GM23338 (cell line): Measurements from ENCODE around the gene RXFP2. TPM values are rescaled to one million over a fixed set of nuclear protein-coding genes. Genes with fewer than 3 reads are reported as not detected.

Experiments
- ATAC-seq: fragments of 200-7000 bp; cut with Tn5 transposase; 3 replicates; pipeline ENCODE4 v1.9.1; 2020
- DNase-seq: peaks from one replicate; pipeline ENCODE4 v3.0.0-alpha.2; 2015; ENCODE audit warnings: low spot score
- H2AFZ ChIP-seq: fragments of 200-600 bp; sonication (generic); 2 replicates; pipeline ENCODE4 v1.8.0; 2016; ENCODE audit warnings: antibody characterized with exemption, mild to moderate bottlenecking, moderate library complexity
- H3F3A ChIP-seq: fragments of 200-600 bp; sonication (generic); replicated peaks from 2 replicates; pipeline ENCODE4 v1.8.0; 2017; ENCODE audit warnings: antibody characterized with exemption, mixed run types, low read depth
- H3K27ac ChIP-seq: fragments of 200-600 bp; sonication (generic); 2 replicates; pipeline ENCODE4 v1.6.1; 2016; ENCODE audit warnings: low read depth
- H3K27me3 ChIP-seq: fragments of 200-600 bp; sonication (generic); 2 replicates; pipeline ENCODE4 v1.8.0; 2016; ENCODE audit warnings: mild to moderate bottlenecking, mixed run types, moderate library complexity; ENCODE audit not compliant: insufficient read depth
- H3K36me3 ChIP-seq: fragments of 200-600 bp; sonication (generic); 2 replicates; pipeline ENCODE4 v1.8.0; 2016; ENCODE audit warnings: mild to moderate bottlenecking; ENCODE audit not compliant: insufficient read depth
- H3K4me1 ChIP-seq: fragments of 200-600 bp; sonication (generic); 2 replicates; pipeline ENCODE4 v1.8.0; 2016; ENCODE audit warnings: mild to moderate bottlenecking, moderate library complexity; ENCODE audit not compliant: insufficient read depth
- H3K4me2 ChIP-seq: fragments of 200-600 bp; sonication (generic); 2 replicates; pipeline ENCODE4 v1.7.1; 2017; ENCODE audit warnings: mixed run types
- H3K4me3 ChIP-seq: fragments of 200-600 bp; sonication (generic); 2 replicates; pipeline ENCODE4 v1.6.1; 2016; ENCODE audit warnings: mixed run types
- H3K79me2 ChIP-seq: fragments of 200-600 bp; sonication (generic); replicated peaks from 2 replicates; pipeline ENCODE4 v1.8.0; 2017; ENCODE audit warnings: mild to moderate bottlenecking; ENCODE audit not compliant: insufficient read depth
- H3K9me2 ChIP-seq: fragments of 200-600 bp; sonication (generic); 2 replicates; pipeline ENCODE4 v1.8.0; 2017; ENCODE audit not compliant: insufficient read depth
- H4K20me1 ChIP-seq: fragments of 200-600 bp; sonication (generic); replicated peaks from 2 replicates; pipeline ENCODE4 v1.8.0; 2017; ENCODE audit warnings: mild to moderate bottlenecking; ENCODE audit not compliant: insufficient read depth
- H3K27ac Mint-ChIP-seq: 2 replicates; pipeline ENCODE4 v1.8.0; 2020; ENCODE audit warnings: inconsistent platforms, mild to moderate bottlenecking, moderate library complexity, mixed read lengths
- H3K27me3 Mint-ChIP-seq: 3 replicates; pipeline ENCODE4 v1.8.0; 2022; ENCODE audit warnings: low read depth, mild to moderate bottlenecking, moderate library complexity, mixed read lengths, inconsistent platforms; ENCODE audit not compliant: insufficient read depth, poor library complexity
- H3K36me3 Mint-ChIP-seq: 3 replicates; pipeline ENCODE4 v1.8.0; 2021; ENCODE audit warnings: low read depth, mild to moderate bottlenecking, inconsistent platforms, moderate library complexity, mixed read lengths
- H3K4me1 Mint-ChIP-seq: 3 replicates; pipeline ENCODE4 v1.8.0; 2020; ENCODE audit warnings: mild to moderate bottlenecking, inconsistent platforms, mixed read lengths
- H3K4me3 Mint-ChIP-seq: 3 replicates; pipeline ENCODE4 v1.8.0; 2021; ENCODE audit warnings: moderate library complexity, mild to moderate bottlenecking, inconsistent platforms, mixed read lengths
- H3K9me3 Mint-ChIP-seq: 3 replicates; pipeline ENCODE4 v1.8.0; 2020; ENCODE audit warnings: moderate library complexity, mild to moderate bottlenecking, inconsistent platforms, mixed read lengths
- CREB1 ChIP-seq: fragments of 250-450 bp; sonication (Bioruptor Pico); IDR thresholded peaks from 2 replicates; pipeline ENCODE4 v1.5.0; 2020; ENCODE audit warnings: low read depth, mild to moderate bottlenecking, moderate library complexity
- POLR2AphosphoS5 ChIP-seq: IDR thresholded peaks from 2 replicates; pipeline ENCODE4 v1.6.1; 2016; ENCODE audit warnings: antibody characterized with exemption, low read depth
- ZNF114 ChIP-seq: fragments of 250-450 bp; sonication (Bioruptor Pico); IDR thresholded peaks from 2 replicates; pipeline ENCODE4 v1.5.0; 2020; ENCODE audit warnings: mild to moderate bottlenecking, moderate library complexity
- ZNF331 ChIP-seq: fragments of 250-450 bp; sonication (Bioruptor Pico); IDR thresholded peaks from 2 replicates; pipeline ENCODE4 v1.5.0; 2020; ENCODE audit warnings: low read depth, mild to moderate bottlenecking, moderate library complexity
- ZNF462 ChIP-seq: fragments of 250-450 bp; sonication (Bioruptor Pico); IDR thresholded peaks from 2 replicates; pipeline ENCODE4 v1.5.0; 2020; ENCODE audit warnings: mild to moderate bottlenecking, moderate library complexity
- polyA plus RNA-seq: library from polyadenylated mRNA; unstranded; fragments of >200 nt; fragmentation: Nextera tagmentation; extraction: Ambion mirVana; gene quantifications from 2 replicates; pipeline ENCODE4 v1.2.1, GENCODE V29; 2016
- total RNA-seq: library from RNA; depleted of rRNA; stranded (reverse); fragments of >200 nt; shearing (Covaris generic); gene quantifications from 2 replicates; pipeline ENCODE4 v1.2.3, GENCODE V29; 2014
- TF ChIP-seq, protein P1 (sequence below): IDR thresholded peaks from 2 replicates; pipeline ENCODE4 v1.6.1; 2016; ENCODE audit warnings: antibody characterized with exemption
- TF ChIP-seq, protein P2 (sequence below), 2 experiments: fragments of 200-600 bp in 1 of 2; sonication (generic) in 1 of 2; conservative IDR thresholded peaks; 2 replicates each; pipeline versions ENCODE4 v1.5.1 to v1.6.1; 2016 to 2017; ENCODE audit warnings: antibody characterized with exemption in 2 of 2, low read depth in 2 of 2, mild to moderate bottlenecking in 2 of 2, moderate library complexity in 1 of 2

The RXFP2 gene
- total and polyA plus RNA-seq, 2 experiments from 2014 or later: not detected

DNA sequence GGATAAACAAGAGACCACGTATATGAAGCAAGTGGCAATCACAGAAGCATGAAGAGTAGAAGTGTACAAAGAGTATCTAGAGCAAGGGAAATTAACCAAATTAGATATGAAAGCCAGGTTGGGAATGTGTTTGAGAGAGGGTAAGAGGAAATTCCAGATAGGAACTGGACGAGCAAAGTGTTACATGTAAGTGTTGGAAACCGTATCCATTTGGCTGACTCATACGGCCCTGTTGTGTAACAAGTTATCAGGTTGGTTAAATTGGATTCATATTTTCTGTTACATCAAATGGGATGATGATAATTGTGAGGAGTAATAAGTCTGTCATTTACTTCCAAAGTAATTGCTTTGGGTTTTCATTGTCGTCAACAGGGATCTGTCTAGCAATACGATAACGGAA is 46.7 kb downstream of the RXFP2 start (continued):
- TF ChIP-seq ZNF462 (CRISPR knock-in tag): no peak
- TF ChIP-seq, protein P1, sequence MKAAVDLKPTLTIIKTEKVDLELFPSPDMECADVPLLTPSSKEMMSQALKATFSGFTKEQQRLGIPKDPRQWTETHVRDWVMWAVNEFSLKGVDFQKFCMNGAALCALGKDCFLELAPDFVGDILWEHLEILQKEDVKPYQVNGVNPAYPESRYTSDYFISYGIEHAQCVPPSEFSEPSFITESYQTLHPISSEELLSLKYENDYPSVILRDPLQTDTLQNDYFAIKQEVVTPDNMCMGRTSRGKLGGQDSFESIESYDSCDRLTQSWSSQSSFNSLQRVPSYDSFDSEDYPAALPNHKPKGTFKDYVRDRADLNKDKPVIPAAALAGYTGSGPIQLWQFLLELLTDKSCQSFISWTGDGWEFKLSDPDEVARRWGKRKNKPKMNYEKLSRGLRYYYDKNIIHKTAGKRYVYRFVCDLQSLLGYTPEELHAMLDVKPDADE: no peak

- Histone ChIP-seq H3K27me3 (no peaks in the 10 kb centered on the region), H4K20me1 (no peaks in the 10 kb centered on the region), H2AFZ (no peak overlapping the region), H3K9me2 (no peaks in the 10 kb centered on the region), H3K4me2 (no peak overlapping the region), H3K36me3 (no peaks in the 10 kb centered on the region), H3K27ac (no peak overlapping the region), H3F3A (no peaks in the 10 kb centered on the region), H3K4me3 (no peak overlapping the region), H3K79me2 (no peaks in the 10 kb centered on the region), H3K4me1 (no peaks in the 10 kb centered on the region)
- H3K27me3 Mint-ChIP-seq: no peaks in the 10 kb centered on the region
- H3K36me3 Mint-ChIP-seq: no peaks in the 10 kb centered on the region
- H3K4me1 Mint-ChIP-seq: no peaks in the 10 kb centered on the region
- no peak for ATAC-seq
- H3K9me3 Mint-ChIP-seq: no peaks in the 10 kb centered on the region
- DNase-seq: no peak
- no peak overlapping the region for H3K27ac Mint-ChIP-seq
- H3K4me3 Mint-ChIP-seq: no peak overlapping the region
- no peak for TF ChIP-seq ZNF331 (CRISPR knock-in tag)
- TF ChIP-seq, protein P2, sequence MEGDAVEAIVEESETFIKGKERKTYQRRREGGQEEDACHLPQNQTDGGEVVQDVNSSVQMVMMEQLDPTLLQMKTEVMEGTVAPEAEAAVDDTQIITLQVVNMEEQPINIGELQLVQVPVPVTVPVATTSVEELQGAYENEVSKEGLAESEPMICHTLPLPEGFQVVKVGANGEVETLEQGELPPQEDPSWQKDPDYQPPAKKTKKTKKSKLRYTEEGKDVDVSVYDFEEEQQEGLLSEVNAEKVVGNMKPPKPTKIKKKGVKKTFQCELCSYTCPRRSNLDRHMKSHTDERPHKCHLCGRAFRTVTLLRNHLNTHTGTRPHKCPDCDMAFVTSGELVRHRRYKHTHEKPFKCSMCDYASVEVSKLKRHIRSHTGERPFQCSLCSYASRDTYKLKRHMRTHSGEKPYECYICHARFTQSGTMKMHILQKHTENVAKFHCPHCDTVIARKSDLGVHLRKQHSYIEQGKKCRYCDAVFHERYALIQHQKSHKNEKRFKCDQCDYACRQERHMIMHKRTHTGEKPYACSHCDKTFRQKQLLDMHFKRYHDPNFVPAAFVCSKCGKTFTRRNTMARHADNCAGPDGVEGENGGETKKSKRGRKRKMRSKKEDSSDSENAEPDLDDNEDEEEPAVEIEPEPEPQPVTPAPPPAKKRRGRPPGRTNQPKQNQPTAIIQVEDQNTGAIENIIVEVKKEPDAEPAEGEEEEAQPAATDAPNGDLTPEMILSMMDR (conservative IDR thresholded peaks at IDR 0.05; ENCODE audit: low read depth in 2 of 2): no peak
- no peak for TF ChIP-seq ZNF114 (CRISPR knock-in tag)
- TF ChIP-seq ZNF462 (CRISPR knock-in tag): no peak
- TF ChIP-seq CREB1: no peak
- TF ChIP-seq POLR2AphosphoS5: no peak
Observed at GRCh38 chr13:31790992-31791391, 51.7 kb downstream of the RXFP2 start.
